B cell (primary cell): ENCODE measurements around the gene NTNG1. TPM values are rescaled to one million over a fixed set of nuclear protein-coding genes. Genes with fewer than 3 reads are reported as not detected.

ENCODE experiments used
- ATAC-seq: fragments of 200-7000 bp; cut with Tn5 transposase; one replicate; pipeline ENCODE4 v1.10.0; 2021; ENCODE audit warnings: low read depth, mild to moderate bottlenecking, moderate number of reproducible peaks, moderate library complexity
- CTCF ChIA-PET: fragments of 350-600 bp; sonication (Branson Sonifier 250); formaldehyde crosslinking; loops from one replicate; lab custom pipeline; 2021; ENCODE audit warnings: antibody characterized with exemption, inconsistent platforms; lab: Charles Lee
- POLR2A ChIA-PET: fragments of 350-600 bp; sonication (Branson Sonifier 250); formaldehyde crosslinking; loops from one replicate; lab custom pipeline; 2021; ENCODE audit warnings: antibody characterized with exemption; lab: Charles Lee
- DNase-seq: peaks from one replicate; pipeline ENCODE4 v3.0.0; 2013
- H2AFZ ChIP-seq: 2 replicates; pipeline ENCODE4 v1.6.1; 2012; ENCODE audit warnings: mild to moderate bottlenecking, low read depth, low read length; ENCODE audit not compliant: insufficient read depth, poor library complexity, severe bottlenecking
- H3K27ac ChIP-seq, 2 donors: 1 replicate in 1 of 2; 2 replicates in 1 of 2; pipeline ENCODE4 v1.5.1; 2012 to 2013; ENCODE audit warnings: low read length in 2 of 2, mild to moderate bottlenecking in 2 of 2, moderate library complexity in 1 of 2
- H3K27me3 ChIP-seq, 4 experiments: fragments of 200-600 bp in 1 of 4; sonication (generic) in 1 of 4; replicated peaks in 1 of 4; 1 replicate in 2 of 4; 2 replicates in 2 of 4; pipeline versions ENCODE4 v1.6.1 to v1.7.0; 2013 to 2016; ENCODE audit warnings: low read length in 3 of 4, mild to moderate bottlenecking in 2 of 4, mixed read lengths in 1 of 4, moderate library complexity in 1 of 4; ENCODE audit not compliant: insufficient read depth in 4 of 4, control insufficient read depth in 3 of 4; ENCODE audit errors: control extremely low read depth in 1 of 4
- H3K36me3 ChIP-seq, 2 experiments: replicated peaks in 1 of 2; 1 replicate in 1 of 2; 2 replicates in 1 of 2; pipeline versions ENCODE4 v1.6.1 to v1.7.1; 2013; ENCODE audit warnings: low read length in 1 of 2; ENCODE audit not compliant: insufficient read depth in 2 of 2, control insufficient read depth in 1 of 2; ENCODE audit errors: control extremely low read depth in 1 of 2, extremely low read depth in 1 of 2
- H3K4me1 ChIP-seq, 2 donors: fragments of 200-600 bp in 1 of 2; sonication (generic) in 1 of 2; 1 replicate in 1 of 2; 2 replicates in 1 of 2; pipeline versions ENCODE4 v1.5.1 to v1.6.1; 2013 to 2017; ENCODE audit warnings: low read length in 2 of 2; ENCODE audit not compliant: control insufficient read depth in 2 of 2, insufficient read depth in 2 of 2
- H3K4me2 ChIP-seq: replicated peaks from 2 replicates; pipeline ENCODE3; 2012; ENCODE audit warnings: mild to moderate bottlenecking, low read depth, low read length; ENCODE audit not compliant: poor library complexity, severe bottlenecking
- H3K4me3 ChIP-seq, 5 experiments: fragments of 200-600 bp in 1 of 5; sonication (generic) in 1 of 5; 1 replicate in 3 of 5; 2 replicates in 2 of 5; pipeline versions ENCODE4 v1.5.1 to v1.7.0; 2011 to 2016; ENCODE audit warnings: low read length in 4 of 5, mild to moderate bottlenecking in 4 of 5, low read depth in 2 of 5, control low read depth in 1 of 5, moderate library complexity in 1 of 5; ENCODE audit not compliant: insufficient read depth in 1 of 5; ENCODE audit errors: control extremely low read depth in 1 of 5, extremely low read depth in 1 of 5
- H3K79me2 ChIP-seq: fragments of 200-600 bp; sonication (generic); one replicate; pipeline ENCODE4 v1.6.0; 2016; ENCODE audit warnings: low read length; ENCODE audit not compliant: control insufficient read depth, insufficient read depth
- H3K9ac ChIP-seq: fragments of 200-600 bp; sonication (generic); 2 replicates; pipeline ENCODE4 v1.6.1; 2017; ENCODE audit warnings: mild to moderate bottlenecking, low read length, moderate library complexity
- H3K9me3 ChIP-seq, 3 donors: one replicate each; pipeline versions ENCODE4 v1.6.1 to v1.7.1; 2013; ENCODE audit warnings: low read length in 2 of 3; ENCODE audit not compliant: control insufficient read depth in 2 of 3, insufficient read depth in 1 of 3; ENCODE audit errors: control extremely low read depth in 1 of 3
- H4K20me1 ChIP-seq: 2 replicates; pipeline ENCODE4 v1.6.0; 2012; ENCODE audit warnings: mild to moderate bottlenecking, low read length; ENCODE audit not compliant: insufficient read depth, control insufficient read depth, poor library complexity, severe bottlenecking
- H3K27ac Mint-ChIP-seq: one replicate; pipeline ENCODE4 v1.8.0; 2021; ENCODE audit warnings: mixed read lengths
- H3K27me3 Mint-ChIP-seq: one replicate; pipeline ENCODE4 v1.8.0; 2021; ENCODE audit warnings: mixed read lengths
- H3K4me1 Mint-ChIP-seq: one replicate; pipeline ENCODE4 v1.8.0; 2021; ENCODE audit warnings: mixed read lengths
- H3K4me3 Mint-ChIP-seq: one replicate; pipeline ENCODE4 v1.8.0; 2021; ENCODE audit warnings: mixed read lengths
- H3K9me3 Mint-ChIP-seq: one replicate; pipeline ENCODE4 v1.8.0; 2022; ENCODE audit warnings: mixed read lengths; ENCODE audit not compliant: insufficient read depth
- CTCF ChIP-seq: fragments of 200-600 bp; IDR thresholded peaks from one replicate; pipeline ENCODE4 v1.8.0; 2022; ENCODE audit warnings: antibody characterized with exemption, mild to moderate bottlenecking
- EZH2 ChIP-seq: IDR thresholded peaks from 2 replicates; pipeline ENCODE4 v1.6.1; 2012; ENCODE audit warnings: borderline replicate concordance, low read depth, mild to moderate bottlenecking, moderate library complexity, low read length; ENCODE audit not compliant: insufficient read depth, poor library complexity, severe bottlenecking
- WGBS: methylation state at CpG from one replicate; pipeline ENCODE4 v1.1.5; 2013; ENCODE audit warnings: missing lambda C conversion rate; ENCODE audit not compliant: insufficient coverage; 5-methylcytosine and 5-hydroxymethylcytosine counted together
- intact Hi-C: fragments of 100-400 bp; cut with micrococcal nuclease; formaldehyde crosslinking; loops from one replicate; pipeline ENCODE4 v1.10.0; 2022
- polyA plus RNA-seq: library from polyadenylated mRNA; depleted of rRNA; stranded (reverse); fragments of >200 nt; gene quantifications from 2 replicates; pipeline ENCODE4 v1.2.3, GENCODE V29; 2012
- total RNA-seq, 2 donors: library from RNA; stranded (reverse); fragments of 120-200 nt in 1 of 2; gene quantifications; 1 replicate in 1 of 2; 2 replicates in 1 of 2; pipeline versions ENCODE4 v1.2.3 to v1.2.4, GENCODE V29; 2013 to 2022

The NTNG1 gene
- total and polyA plus RNA-seq, 2 donors (not counting 1 experiment from before 2014, with no cell fraction given): 2.8 to 3.7 TPM

- ATAC-seq (no peak), DNase-seq (peak; percentile 11)
- TF ChIP-seq EZH2 (no peak), CTCF (no peak)
- Histone ChIP-seq H3K27ac (no peak overlapping the region), H3K9ac (peak overlapping the region; percentile 27), H3K79me2 (no peaks in the 10 kb centered on the region), H3K4me2 (peak overlapping the region; percentile 44), H4K20me1 (no peaks in the 10 kb centered on the region), H3K4me3 (peak overlapping the region in 1 of 5 experiments; percentile 5), H3K4me1 (peaks cover 0 to 11% of the 10 kb centered on the region in 2 donors), H3K9me3 (no peaks in the 10 kb centered on the region), H3K36me3 (no peaks in the 10 kb centered on the region), H2AFZ (peak overlapping the region; percentile 57), H3K27me3 (no peaks in the 10 kb centered on the region)
- peak overlapping the region; percentile 57 for H3K4me3 Mint-ChIP-seq
- ChIA-PET POLR2A (no interaction called here), CTCF (interaction anchor here (1.0 kb wide), 1 partner anchor 30 kb away, joined by 3 read pairs; no protein-coding TSS in a partner anchor)
- 41% methylated on average over 4 of the region's 4 CpGs for WGBS
- no peaks in the 10 kb centered on the region for H3K27me3 Mint-ChIP-seq
- H3K27ac Mint-ChIP-seq: peak overlapping the region; percentile 50
- H3K9me3 Mint-ChIP-seq: no peaks in the 10 kb centered on the region
- H3K4me1 Mint-ChIP-seq: peaks cover 19% of the 10 kb centered on the region
- intact Hi-C loops: no loop called here
Measured at GRCh38 chr1:107499139-107499744, 358.4 kb downstream of the NTNG1 start.

DNA sequence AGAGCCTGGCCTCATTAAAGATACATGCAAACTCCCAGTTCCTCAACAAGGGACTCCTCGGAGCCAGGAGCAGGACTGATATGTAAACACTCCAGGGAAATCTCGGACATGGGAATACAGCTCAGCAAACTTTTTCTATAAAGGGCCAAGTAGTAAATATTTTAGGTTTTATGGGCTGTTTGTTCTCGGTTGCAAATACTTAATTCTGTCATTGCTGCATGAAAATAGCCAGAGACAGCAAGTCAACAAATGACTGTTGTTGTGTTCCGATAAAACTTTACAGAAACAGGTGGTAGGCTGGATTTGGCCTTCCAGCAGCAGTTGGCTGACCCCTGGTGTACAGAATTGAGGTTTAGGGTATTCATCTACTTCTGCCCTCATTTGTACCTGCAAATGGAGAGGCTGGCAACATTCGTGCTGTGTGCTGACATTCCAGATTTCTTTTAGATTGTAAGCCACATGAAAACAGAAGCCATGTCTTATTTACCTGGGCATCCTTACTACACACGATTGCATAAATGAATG, 360.3 kb downstream of the NTNG1 start:
- no peaks in the 10 kb centered on the region for H3K79me2 ChIP-seq
- no peak overlapping the region for H3K9ac ChIP-seq
- CTCF ChIA-PET: interaction anchor here (1.1 to 1.6 kb wide), 3 partner anchors 28 to 70 kb away, joined by 3 to 8 read pairs (median 3); no protein-coding TSS in a partner anchor
- Mint-ChIP-seq H3K9me3 (no peaks in the 10 kb centered on the region), H3K27ac (no peak overlapping the region), H3K4me1 (peaks cover 16% of the 10 kb centered on the region), H3K4me3 (no peak overlapping the region), H3K27me3 (no peaks in the 10 kb centered on the region)
- no peak for DNase-seq
- POLR2A ChIA-PET: no interaction called here
- no peak for ATAC-seq
- H3K4me1 ChIP-seq: peaks cover 0 to 11% of the 10 kb centered on the region in 2 donors
- no peaks in the 10 kb centered on the region for H3K36me3 ChIP-seq
- TF ChIP-seq EZH2: no peak
- TF ChIP-seq CTCF: no peak
- no peaks in the 10 kb centered on the region for H4K20me1 ChIP-seq
- intact Hi-C loops: no loop called here
- 100% methylated on average over 4 of the region's 6 CpGs for WGBS
- H3K27me3 ChIP-seq: no peaks in the 10 kb centered on the region
- H3K4me2 ChIP-seq: no peak overlapping the region
- H2AFZ ChIP-seq: no peak overlapping the region
- no peak overlapping the region for H3K4me3 ChIP-seq
- H3K27ac ChIP-seq: no peak overlapping the region
- no peaks in the 10 kb centered on the region for H3K9me3 ChIP-seq
